GM12875 (cell line): Measurements from ENCODE around the gene TOR4A.
"Not testable (repeated sequence)": the region's sequence is repeated elsewhere in the genome, so short reads cannot be mapped to it uniquely, and the experiment has no call there.

Experiments used
- H3K4me3 ChIP-seq: one replicate; pipeline ENCODE4 v1.5.1; 2011; ENCODE audit warnings: low read depth, low read length, control low read depth
- CTCF ChIP-seq: IDR thresholded peaks from 2 replicates; pipeline ENCODE4 v1.5.1; 2011; ENCODE audit warnings: low read depth, mild to moderate bottlenecking, control low read depth, inconsistent platforms, low read length, moderate library complexity, borderline replicate concordance; ENCODE audit not compliant: insufficient read depth

Gene TOR4A

DNA sequence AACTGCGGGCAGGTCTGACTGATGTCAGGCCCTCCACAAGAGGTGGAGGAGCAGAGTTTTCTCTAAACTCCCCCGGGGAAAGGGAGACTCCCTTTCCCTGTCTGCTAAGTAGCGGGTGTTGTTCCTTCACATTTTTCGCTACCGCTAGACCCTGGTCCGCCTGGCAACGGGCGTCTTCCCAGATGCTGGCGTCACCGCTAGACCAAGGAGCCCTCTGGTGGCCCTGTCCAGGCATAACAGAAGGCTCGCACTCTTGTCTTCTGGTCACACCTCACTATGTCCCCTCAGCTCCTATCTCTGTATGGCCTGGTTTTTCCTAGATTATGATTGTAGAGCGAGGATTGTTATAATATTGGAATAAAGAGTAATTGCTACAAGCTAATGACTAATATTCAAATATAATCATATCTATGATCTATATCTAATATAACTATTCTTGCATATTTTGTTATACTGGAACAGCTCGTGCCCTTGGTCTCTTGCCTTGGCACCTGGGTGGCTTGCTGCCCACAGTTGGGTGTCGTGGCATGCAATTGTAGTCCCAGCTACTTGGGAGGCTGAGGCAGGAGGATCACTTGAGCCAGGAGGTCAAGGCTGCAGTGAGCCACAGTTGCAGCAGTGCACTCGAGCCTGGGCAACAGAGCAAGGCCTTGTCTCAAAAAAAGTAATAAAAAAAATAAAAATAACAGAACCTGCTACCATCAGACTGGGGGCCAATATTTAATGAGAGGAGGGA lies 15.2 kb upstream of the TOR4A start:
- H3K4me3 ChIP-seq: not testable (repeated sequence)
- peak; percentile 28; the same call in 1 of the 2 replicates for TF ChIP-seq CTCF

GRCh38 chr9:137262909-137263285 lies 14.6 kb upstream of the TOR4A start:
- no peak for TF ChIP-seq CTCF
- no peak overlapping the region for H3K4me3 ChIP-seq

DNA sequence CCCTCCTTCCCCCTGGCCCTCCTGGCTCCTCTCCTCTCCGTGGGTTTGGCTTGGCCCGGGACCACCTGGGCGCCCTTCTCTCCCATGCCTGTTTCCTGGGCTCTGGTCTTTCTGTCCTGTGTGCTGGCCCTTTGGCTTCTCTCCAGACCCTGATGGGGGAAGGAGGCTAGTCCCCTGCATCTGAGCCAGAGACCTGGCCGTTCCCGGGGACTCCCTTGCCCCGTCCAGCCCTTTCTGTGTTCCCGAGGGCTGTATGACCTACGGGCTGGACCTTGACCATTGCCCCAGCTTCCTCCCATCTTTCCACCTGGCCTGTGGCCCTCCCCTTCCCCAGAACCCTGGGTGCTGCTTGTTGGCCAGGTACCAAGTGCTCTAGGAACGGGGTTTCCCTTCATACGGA lies 14.0 kb upstream of the TOR4A start:
- H3K4me3 ChIP-seq: no peak overlapping the region
- TF ChIP-seq CTCF: no peak

DNA sequence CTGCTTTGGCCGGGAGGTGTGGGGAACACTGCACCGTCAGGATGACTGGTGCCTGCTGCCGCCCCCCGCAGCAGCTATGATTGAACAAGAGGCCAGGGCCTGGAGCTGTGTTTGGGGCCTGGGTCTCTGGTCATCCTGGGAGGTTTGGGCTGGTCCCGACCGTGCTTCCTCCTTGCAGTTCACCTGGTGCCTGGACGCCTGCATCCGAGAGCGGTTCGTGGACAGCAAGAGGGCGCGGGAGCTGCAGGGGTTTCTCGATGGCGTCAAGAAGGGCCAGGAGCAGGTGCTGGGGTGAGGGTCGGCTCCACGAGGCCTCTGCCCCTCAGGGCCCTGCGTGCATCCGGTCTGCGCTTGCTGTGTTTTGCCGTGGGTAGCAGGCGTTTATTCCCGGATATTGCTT lies 13.5 kb upstream of the TOR4A start:
- no peak overlapping the region for H3K4me3 ChIP-seq
- TF ChIP-seq CTCF: no peak

DNA sequence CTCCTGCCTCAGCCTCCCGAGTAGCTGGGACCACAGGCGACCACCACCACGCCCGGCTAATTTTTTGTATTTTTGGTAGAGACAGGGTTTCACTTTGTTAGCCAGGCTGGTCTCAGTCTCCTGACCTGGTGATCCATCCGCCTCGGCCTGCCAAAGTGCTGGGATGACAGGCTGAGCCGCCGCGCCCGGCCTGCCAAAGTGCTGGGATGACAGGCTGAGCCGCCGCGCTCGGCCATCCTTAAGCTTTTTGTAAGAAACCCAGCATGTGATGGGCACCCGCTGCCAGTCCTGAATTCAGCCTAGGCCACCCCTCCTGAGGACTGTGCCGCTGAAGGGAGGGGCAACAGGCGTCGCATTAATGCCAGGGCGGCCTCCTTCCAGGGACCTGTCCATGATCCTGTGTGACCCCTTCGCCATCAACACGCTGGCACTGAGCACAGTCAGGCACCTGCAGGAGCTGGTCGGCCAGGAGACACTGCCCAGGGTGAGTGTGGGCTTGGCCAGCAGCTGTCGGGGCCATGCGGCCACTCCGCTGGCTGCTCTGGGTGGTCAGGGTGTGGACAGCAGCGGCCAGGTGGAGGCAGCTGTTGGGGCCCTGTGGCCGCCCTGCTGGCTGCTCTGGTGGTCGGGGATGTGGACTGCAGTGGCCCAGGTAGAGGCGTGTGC lies 11.9 kb upstream of the TOR4A start:
- no peak for TF ChIP-seq CTCF
- H3K4me3 ChIP-seq: no peak overlapping the region

- H3K4me3 ChIP-seq: no peak overlapping the region
- no peak for TF ChIP-seq CTCF
These were observed 11.4 kb upstream of the TOR4A start for GRCh38 chr9:137266162-137266527.
